ENCODE results near the gene C10orf105. TPM values are rescaled to one million over a fixed set of nuclear protein-coding genes. Genes with fewer than 3 reads are reported as not detected.

The C10orf105 gene
- total RNA-seq, 1 experiment from 2014 or later = 0.17 TPM

- H3K36me3 ChIP-seq (replicated peaks; ENCODE audit: control insufficient read depth, insufficient read depth, low read length) = no peaks in the 10 kb centered on the region
- no peaks in the 10 kb centered on the region for H3K27me3 ChIP-seq (ENCODE audit: control insufficient read depth, insufficient read depth, low read length)
- no peak for DNase-seq
- H3K4me3 ChIP-seq (ENCODE audit: insufficient read depth, low read depth, low read length) = no peak overlapping the region
Measured at GRCh38 chr10:71719042-71719441, 536 bp downstream of the C10orf105 start.

GRCh38 chr10:71718165-71718698, 1.3 kb downstream of the C10orf105 start:
- no peak overlapping the region for H3K4me3 ChIP-seq (ENCODE audit: insufficient read depth, low read depth, low read length)
- H3K36me3 ChIP-seq (replicated peaks; ENCODE audit: control insufficient read depth, insufficient read depth, low read length) = no peaks in the 10 kb centered on the region
- no peaks in the 10 kb centered on the region for H3K27me3 ChIP-seq (ENCODE audit: control insufficient read depth, insufficient read depth, low read length)
- no peak for DNase-seq

GRCh38 chr10:71717551-71717951, 2.0 kb downstream of the C10orf105 start:
- Histone ChIP-seq H3K4me3 (ENCODE audit: insufficient read depth, low read depth, low read length) (no peak overlapping the region), H3K27me3 (ENCODE audit: control insufficient read depth, insufficient read depth, low read length) (no peaks in the 10 kb centered on the region)
- DNase-seq = no peak

GRCh38 chr10:71717056-71717455, 2.5 kb downstream of the C10orf105 start:
- no peak for DNase-seq
- Histone ChIP-seq H3K4me3 (ENCODE audit: insufficient read depth, low read depth, low read length) (no peak overlapping the region), H3K27me3 (ENCODE audit: control insufficient read depth, insufficient read depth, low read length) (no peaks in the 10 kb centered on the region), H3K36me3 (replicated peaks; ENCODE audit: control insufficient read depth, insufficient read depth, low read length) (no peaks in the 10 kb centered on the region)

More at GRCh38 chr10:71717551-71717951, 2.0 kb downstream of the C10orf105 start:
- H3K36me3 ChIP-seq (replicated peaks; ENCODE audit: control insufficient read depth, insufficient read depth, low read length) = no peaks in the 10 kb centered on the region

GRCh38 chr10:71716426-71716825, 3.2 kb downstream of the C10orf105 start:
- no peak overlapping the region for H3K4me3 ChIP-seq (ENCODE audit: insufficient read depth, low read depth, low read length)
- H3K27me3 ChIP-seq (ENCODE audit: control insufficient read depth, insufficient read depth, low read length) = no peaks in the 10 kb centered on the region
- no peaks in the 10 kb centered on the region for H3K36me3 ChIP-seq (replicated peaks; ENCODE audit: control insufficient read depth, insufficient read depth, low read length)
- no peak for DNase-seq

GRCh38 chr10:71715860-71716259, 3.7 kb downstream of the C10orf105 start:
- H3K4me3 ChIP-seq (ENCODE audit: insufficient read depth, low read depth, low read length) = no peak overlapping the region
- no peaks in the 10 kb centered on the region for H3K36me3 ChIP-seq (replicated peaks; ENCODE audit: control insufficient read depth, insufficient read depth, low read length)
- no peaks in the 10 kb centered on the region for H3K27me3 ChIP-seq (ENCODE audit: control insufficient read depth, insufficient read depth, low read length)
- DNase-seq = no peak

- Histone ChIP-seq H3K27me3 (ENCODE audit: control insufficient read depth, insufficient read depth, low read length) (no peaks in the 10 kb centered on the region), H3K36me3 (replicated peaks; ENCODE audit: control insufficient read depth, insufficient read depth, low read length) (no peaks in the 10 kb centered on the region), H3K4me3 (ENCODE audit: insufficient read depth, low read depth, low read length) (no peak overlapping the region)
- no peak for DNase-seq
Measured at GRCh38 chr10:71715026-71715425, 4.6 kb downstream of the C10orf105 start.

- Histone ChIP-seq H3K36me3 (replicated peaks; ENCODE audit: control insufficient read depth, insufficient read depth, low read length) (no peaks in the 10 kb centered on the region), H3K27me3 (ENCODE audit: control insufficient read depth, insufficient read depth, low read length) (no peaks in the 10 kb centered on the region), H3K4me3 (ENCODE audit: insufficient read depth, low read depth, low read length) (no peak overlapping the region)
- DNase-seq = no peak
Measured at GRCh38 chr10:71714592-71714991, 5.0 kb downstream of the C10orf105 start.

- H3K36me3 ChIP-seq (replicated peaks; ENCODE audit: control insufficient read depth, insufficient read depth, low read length) = no peaks in the 10 kb centered on the region
- DNase-seq = no peak
- no peaks in the 10 kb centered on the region for H3K27me3 ChIP-seq (ENCODE audit: control insufficient read depth, insufficient read depth, low read length)
- H3K4me3 ChIP-seq (ENCODE audit: insufficient read depth, low read depth, low read length) = no peak overlapping the region
Measured at GRCh38 chr10:71714031-71714410, 5.6 kb downstream of the C10orf105 start.

- H3K4me3 ChIP-seq (ENCODE audit: insufficient read depth, low read depth, low read length) = no peak overlapping the region
- H3K36me3 ChIP-seq (replicated peaks; ENCODE audit: control insufficient read depth, insufficient read depth, low read length) = no peaks in the 10 kb centered on the region
- no peak for DNase-seq
- H3K27me3 ChIP-seq (ENCODE audit: control insufficient read depth, insufficient read depth, low read length) = no peaks in the 10 kb centered on the region
Measured at GRCh38 chr10:71713135-71714030, 6.2 kb downstream of the C10orf105 start.

- H3K27me3 ChIP-seq (ENCODE audit: control insufficient read depth, insufficient read depth, low read length) = no peaks in the 10 kb centered on the region
- H3K4me3 ChIP-seq (ENCODE audit: insufficient read depth, low read depth, low read length) = no peak overlapping the region
- no peaks in the 10 kb centered on the region for H3K36me3 ChIP-seq (replicated peaks; ENCODE audit: control insufficient read depth, insufficient read depth, low read length)
- no peak for DNase-seq
Measured at GRCh38 chr10:71712572-71713134, 6.9 kb downstream of the C10orf105 start.

- H3K4me3 ChIP-seq (ENCODE audit: insufficient read depth, low read depth, low read length) = no peak overlapping the region
- no peaks in the 10 kb centered on the region for H3K36me3 ChIP-seq (replicated peaks; ENCODE audit: control insufficient read depth, insufficient read depth, low read length)
- DNase-seq = no peak
- no peaks in the 10 kb centered on the region for H3K27me3 ChIP-seq (ENCODE audit: control insufficient read depth, insufficient read depth, low read length)
Measured at GRCh38 chr10:71712170-71712569, 7.4 kb downstream of the C10orf105 start.

- Histone ChIP-seq H3K4me3 (ENCODE audit: insufficient read depth, low read depth, low read length) (no peak overlapping the region), H3K36me3 (replicated peaks; ENCODE audit: control insufficient read depth, insufficient read depth, low read length) (no peaks in the 10 kb centered on the region), H3K27me3 (ENCODE audit: control insufficient read depth, insufficient read depth, low read length) (no peaks in the 10 kb centered on the region)
- DNase-seq = no peak
Measured at GRCh38 chr10:71711052-71711623, 8.4 kb downstream of the C10orf105 start.

- Histone ChIP-seq H3K4me3 (ENCODE audit: insufficient read depth, low read depth, low read length) (no peak overlapping the region), H3K27me3 (ENCODE audit: control insufficient read depth, insufficient read depth, low read length) (no peaks in the 10 kb centered on the region), H3K36me3 (replicated peaks; ENCODE audit: control insufficient read depth, insufficient read depth, low read length) (no peaks in the 10 kb centered on the region)
- no peak for DNase-seq
Measured at GRCh38 chr10:71710519-71710918, 9.1 kb downstream of the C10orf105 start.
